COLO668 (cell line): Measurements from ENCODE around the gene CDH4.
A peak's percentile ranks its signal among the peaks of the same experiment; 100 is the strongest.

Source experiments
- DNase-seq: peaks from one replicate; lab custom pipeline; 2025; ENCODE audit not compliant: unreplicated experiment; lab: John Stamatoyannopoulos, UW

Gene CDH4

GRCh38 chr20:61896058-61896961 is 644.2 kb downstream of the CDH4 start:
- peak; percentile 44 for DNase-seq

GRCh38 chr20:61897401-61898295 is 645.6 kb downstream of the CDH4 start:
- DNase-seq = no peak

GRCh38 chr20:61898405-61898804 is 646.3 kb downstream of the CDH4 start:
- DNase-seq = no peak

- no peak for DNase-seq
These were observed 648.2 kb downstream of the CDH4 start for GRCh38 chr20:61900011-61900944.

- DNase-seq = no peak
These were observed 648.9 kb downstream of the CDH4 start for GRCh38 chr20:61900945-61901293.

- DNase-seq = peak; percentile 17
These were observed 649.5 kb downstream of the CDH4 start for GRCh38 chr20:61901392-61902220.

GRCh38 chr20:61902221-61902869 is 650.3 kb downstream of the CDH4 start:
- DNase-seq = peak; percentile 45

- DNase-seq = no peak
These were observed 651.7 kb downstream of the CDH4 start for GRCh38 chr20:61903575-61904340.

GRCh38 chr20:61904456-61904855 is 652.4 kb downstream of the CDH4 start:
- DNase-seq = no peak

- no peak for DNase-seq
These were observed 653.9 kb downstream of the CDH4 start for GRCh38 chr20:61905781-61906523.

- DNase-seq = no peak
These were observed 655.2 kb downstream of the CDH4 start for GRCh38 chr20:61907081-61907891.

GRCh38 chr20:61908057-61909026 is 656.3 kb downstream of the CDH4 start:
- no peak for DNase-seq

GRCh38 chr20:61909028-61909427 is 657.0 kb downstream of the CDH4 start:
- DNase-seq = no peak

- DNase-seq = no peak
These were observed 657.8 kb downstream of the CDH4 start for GRCh38 chr20:61909821-61910220.

GRCh38 chr20:61911824-61912223 is 659.8 kb downstream of the CDH4 start:
- no peak for DNase-seq
